Midbrain (tissue), 1 donor: ENCODE data around the gene TMEM184A.

Experiments used
- DNase-seq: peaks from one replicate; lab custom pipeline; 2025; lab: John Stamatoyannopoulos, UW

Gene TMEM184A

DNA sequence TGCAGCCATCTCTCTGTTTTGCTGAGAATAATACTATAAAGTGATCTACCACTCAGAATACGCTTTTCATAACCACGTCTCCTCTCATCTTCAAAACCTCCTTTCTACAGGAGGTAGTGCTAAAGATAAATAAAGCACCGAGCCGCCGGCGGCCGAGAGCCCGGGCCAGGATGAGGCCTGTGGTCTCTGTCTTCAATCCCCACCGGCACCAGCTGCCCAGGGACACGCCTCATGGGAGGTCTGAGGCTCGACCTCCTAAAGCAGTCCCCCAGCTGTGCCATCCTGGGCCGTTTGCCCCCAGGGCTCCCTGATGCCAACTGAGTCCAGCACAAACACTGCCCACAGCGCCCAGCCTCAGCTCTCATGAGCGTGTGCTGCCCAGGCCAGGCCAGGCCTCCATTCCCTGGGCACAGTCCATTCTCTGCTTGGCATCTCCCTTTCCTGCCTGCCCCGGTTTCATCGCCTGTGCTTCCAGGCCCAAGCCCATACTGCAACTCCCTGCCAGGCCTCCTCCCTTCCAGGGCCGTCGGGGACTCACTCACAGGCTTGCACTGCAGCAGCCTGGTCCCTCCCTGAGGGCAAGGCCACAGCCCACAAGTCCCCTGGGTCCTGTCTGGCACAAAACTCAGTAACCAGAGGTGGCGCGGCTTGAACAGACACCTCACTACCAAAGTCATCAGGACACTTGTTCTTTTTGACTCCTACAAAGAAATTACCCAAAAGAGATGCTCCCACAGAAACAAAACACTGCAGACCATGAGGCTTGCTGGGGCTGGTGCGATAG lies 54.3 kb downstream of the TMEM184A start:
- DNase-seq = no peak

- DNase-seq = no peak
Measured at GRCh38 chr7:1500064-1500807, 55.8 kb downstream of the TMEM184A start.

DNA sequence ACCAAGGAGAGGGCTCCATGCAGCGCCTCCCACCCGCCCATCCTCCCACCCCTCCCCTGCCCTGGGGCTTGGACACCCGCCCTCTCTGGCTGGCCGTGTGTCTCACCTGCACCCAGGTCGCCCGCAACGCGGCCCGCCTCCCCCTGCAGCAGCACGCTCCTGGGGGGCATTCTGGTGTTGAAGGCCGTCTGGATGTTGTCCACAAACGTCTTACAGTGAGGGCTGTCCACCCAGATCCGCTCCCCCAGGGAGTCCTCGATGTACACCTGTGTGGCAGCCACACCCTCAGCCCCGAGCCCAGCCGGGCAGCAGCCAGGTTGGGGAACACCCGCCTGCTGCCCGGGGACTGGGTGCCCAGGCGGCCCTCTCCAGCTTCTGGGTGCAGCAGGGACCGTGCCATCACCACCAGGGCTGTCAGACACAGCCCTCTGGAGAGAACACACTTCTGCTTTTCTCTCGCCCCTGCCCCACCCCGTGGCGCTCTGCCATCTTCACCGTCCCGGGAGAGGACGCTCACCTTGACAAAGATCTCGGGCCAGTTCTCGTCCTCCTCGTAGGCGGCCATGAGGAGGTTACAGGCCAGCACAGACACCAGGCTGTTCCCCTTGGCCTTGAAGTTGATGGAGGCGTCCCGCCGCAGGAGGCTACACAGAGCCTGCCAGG lies 56.5 kb downstream of the TMEM184A start:
- DNase-seq = no peak

- no peak for DNase-seq
Measured at GRCh38 chr7:1498370-1499305, 57.4 kb downstream of the TMEM184A start.

DNA sequence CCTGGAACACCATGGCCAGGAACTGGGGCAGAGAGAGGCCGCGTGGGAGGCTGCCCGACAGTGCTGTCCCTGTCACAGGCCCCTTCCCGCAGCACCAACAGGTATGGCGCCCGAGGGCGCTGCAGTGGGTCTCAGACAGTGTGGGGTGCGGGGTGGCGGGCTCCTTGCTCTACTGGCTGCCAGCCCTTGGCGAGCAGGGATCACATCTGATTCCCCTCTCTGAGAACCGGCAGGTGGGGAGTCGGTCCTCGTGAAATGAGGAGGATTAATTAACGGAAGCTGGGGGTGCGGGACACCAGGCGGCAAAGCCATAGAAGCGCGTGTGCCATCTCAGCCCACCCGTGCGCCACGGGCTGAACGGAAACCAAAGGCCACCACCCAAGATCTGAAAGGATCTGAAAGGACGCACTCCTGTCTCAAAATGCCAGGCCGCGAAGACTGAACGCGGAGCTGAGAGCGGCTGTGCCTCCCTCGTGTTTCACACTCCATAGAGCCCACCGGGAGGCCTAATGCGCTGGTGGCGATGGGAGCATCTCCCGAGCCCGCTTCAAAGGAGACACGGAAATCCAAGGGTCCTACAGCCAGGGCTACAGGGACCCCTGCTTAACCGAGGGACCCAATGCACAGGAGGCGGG lies 58.6 kb downstream of the TMEM184A start:
- DNase-seq = no peak

GRCh38 chr7:1496531-1497292 lies 59.3 kb downstream of the TMEM184A start:
- no peak for DNase-seq

- no peak for DNase-seq
Measured at GRCh38 chr7:1495564-1496242, 60.3 kb downstream of the TMEM184A start.

DNA sequence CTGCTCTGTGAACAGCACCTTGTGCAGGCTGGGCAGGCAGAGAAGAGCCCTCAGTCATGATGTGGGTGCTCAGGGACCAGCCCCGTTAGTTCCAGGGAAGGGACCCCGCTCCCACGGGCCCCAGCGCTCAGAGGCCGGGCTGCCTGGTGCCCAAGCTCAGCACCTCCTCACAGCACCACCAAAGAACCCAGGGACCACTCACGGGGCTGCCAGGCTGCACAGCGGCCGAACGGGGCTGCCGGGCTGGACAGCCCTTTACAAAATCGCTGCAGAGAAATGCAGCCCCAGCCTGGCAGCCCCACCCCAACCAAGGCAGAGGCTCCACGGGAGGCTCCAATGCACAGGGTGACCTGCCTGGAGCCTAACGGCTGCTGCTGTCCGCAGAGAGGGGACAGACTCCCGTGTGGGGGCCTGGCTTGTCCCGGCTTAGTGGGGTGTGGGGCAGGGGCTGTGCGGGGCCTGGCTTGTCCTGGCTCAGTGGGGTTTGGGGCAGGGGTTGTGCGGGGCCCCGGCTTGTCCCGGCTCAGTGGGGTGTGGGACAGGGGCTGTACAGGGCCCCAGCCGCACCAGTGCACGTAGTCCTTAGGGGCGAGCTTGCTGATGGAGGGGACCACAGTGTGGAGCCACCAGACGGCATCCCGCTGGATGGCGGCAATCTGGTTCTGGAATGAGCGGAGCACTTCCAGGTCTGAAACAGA lies 61.0 kb downstream of the TMEM184A start:
- DNase-seq = no peak

DNA sequence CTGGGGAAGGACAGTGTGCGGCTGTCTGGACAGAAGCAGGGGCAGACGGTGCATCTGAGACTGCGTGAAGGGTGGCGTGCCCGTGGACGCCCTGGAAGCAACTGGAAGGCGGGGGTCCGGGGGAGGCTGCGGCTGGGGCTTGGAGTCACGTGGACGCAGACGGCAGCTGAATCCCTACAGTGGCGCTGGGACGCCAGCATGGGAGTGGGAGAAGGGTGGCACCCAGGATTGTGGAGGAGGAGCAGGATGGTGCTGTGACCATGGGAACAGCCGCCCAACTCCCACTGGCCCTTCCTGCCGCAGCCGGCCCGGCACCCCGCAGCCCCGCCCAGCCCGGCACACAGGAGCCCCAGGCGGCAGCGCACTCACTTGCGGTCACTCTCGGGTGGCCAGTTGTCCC lies 61.6 kb downstream of the TMEM184A start:
- DNase-seq = no peak

- DNase-seq = no peak
Measured at GRCh38 chr7:1493571-1493970, 62.4 kb downstream of the TMEM184A start.

- DNase-seq = no peak
Measured at GRCh38 chr7:1493129-1493528, 62.9 kb downstream of the TMEM184A start.

GRCh38 chr7:1492640-1493039 lies 63.4 kb downstream of the TMEM184A start:
- no peak for DNase-seq
